GM21360 (cell line): ENCODE results near the gene CFAP100.

Experiments used
- ATAC-seq: cut with Tn5 transposase; IDR thresholded peaks from one replicate; pipeline ENCODE4 v1.9.1; 2021; ENCODE audit warnings: mild to moderate bottlenecking, moderate library complexity; ENCODE audit not compliant: unreplicated experiment

CFAP100 gene

DNA sequence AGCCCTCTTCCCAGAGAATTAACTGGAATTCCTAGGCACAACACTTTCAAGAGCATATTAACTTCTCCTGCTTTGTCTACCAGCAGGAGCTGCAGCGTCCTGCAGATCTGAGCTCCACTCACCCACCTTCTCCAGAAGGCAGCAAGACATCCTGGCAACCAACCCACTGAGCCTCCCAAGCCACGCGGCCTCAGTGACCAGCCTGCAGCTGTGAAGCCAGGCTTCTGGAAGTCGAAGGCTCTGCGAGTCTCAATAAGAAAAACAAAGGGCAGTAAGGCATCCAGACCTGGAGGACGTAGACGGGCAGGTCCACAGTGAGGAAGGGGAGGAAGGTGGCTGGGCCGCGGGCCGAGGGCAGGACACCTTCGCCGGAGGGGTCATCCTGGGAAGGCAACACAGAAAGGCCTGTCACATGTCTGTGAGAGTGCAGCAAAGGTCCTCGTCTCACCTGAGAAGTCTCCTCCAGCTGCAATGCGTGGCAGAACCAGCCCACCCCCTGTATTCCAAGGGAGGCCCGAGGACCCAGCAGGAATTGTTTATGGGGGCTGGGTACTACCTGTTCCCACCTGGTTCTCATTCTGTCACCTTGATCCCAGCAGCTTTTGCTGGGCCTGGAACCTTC is 44.7 kb downstream of the CFAP100 start:
- no peak for ATAC-seq

DNA sequence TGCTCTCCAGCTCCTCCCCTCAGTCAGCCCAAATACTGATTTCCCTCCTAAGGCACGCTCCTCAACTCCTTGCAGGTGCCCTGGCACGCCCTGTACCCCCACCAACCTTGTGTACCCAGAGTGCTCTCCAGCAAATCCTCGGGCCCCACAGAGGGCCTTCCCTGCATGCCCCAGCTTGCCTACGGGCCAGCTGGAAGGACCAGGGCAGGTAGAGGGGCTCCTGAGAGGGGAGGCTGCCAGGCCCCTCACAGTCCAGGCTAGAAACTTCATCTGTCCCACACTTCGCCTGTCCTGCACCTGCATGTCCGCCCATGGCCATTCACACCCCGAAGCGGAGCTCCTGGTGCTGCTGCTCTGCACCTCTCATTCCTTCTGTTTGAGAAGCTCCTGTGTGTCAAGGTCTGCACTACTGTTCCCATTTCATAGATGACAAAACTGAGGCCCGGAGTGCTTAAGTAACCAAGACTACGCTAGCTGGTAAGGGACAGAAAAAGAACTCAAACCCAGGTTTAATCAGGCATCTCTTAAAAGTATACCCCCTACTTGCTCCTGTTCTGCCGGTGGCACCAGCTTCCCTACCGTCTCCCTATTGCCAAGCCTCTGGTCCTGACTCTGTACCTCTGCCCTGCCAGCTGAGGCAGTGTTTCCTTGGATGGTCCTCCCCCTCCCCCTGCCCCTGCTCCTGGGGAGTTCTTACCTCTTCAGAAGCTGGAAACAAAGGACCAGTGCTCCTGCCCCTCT is 45.4 kb downstream of the CFAP100 start:
- no peak for ATAC-seq

DNA sequence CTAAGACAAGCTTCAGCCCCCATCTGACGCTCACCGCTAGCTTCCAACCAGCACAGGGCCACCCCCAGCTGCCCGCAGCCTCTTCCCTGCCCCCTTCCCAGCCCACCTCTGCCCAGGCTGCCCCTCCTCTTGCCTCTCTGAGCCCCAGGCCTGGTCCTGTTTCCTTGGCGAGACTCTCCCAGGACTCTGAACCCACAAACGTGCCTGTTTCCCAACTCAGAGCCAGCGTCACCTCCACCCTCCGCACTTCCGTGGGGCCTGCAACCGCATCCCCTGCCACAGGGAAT is 45.9 kb downstream of the CFAP100 start:
- ATAC-seq: no peak

DNA sequence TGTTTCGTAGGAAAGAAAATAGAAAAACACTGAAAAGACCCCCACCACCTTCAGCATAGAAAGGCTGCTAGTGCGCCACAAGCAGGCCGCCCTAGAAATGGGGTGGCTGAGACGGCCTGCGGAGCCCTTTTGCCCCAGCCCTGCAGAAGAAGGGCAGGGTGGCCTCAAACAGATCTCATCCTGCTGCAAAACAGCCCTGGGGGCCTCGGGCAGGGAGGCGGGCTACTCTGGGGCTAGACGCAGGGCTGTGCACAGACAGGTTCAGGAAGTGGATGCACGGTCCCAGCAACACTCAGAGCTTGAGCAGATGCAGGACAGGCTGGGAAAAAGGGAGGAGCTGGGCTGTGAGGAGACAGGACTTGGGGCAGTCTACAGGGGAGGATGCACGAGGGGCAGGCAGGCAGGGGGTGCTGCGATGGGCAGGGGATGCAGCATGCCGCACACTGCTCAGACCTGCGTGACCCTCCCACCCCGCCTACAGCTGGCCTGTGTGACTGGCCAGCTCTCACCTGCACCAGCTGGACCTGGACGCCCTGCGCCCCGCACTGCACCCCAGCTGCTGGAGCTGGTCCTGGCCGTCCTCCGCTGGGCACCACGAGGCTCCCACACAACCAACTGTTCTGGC is 46.7 kb downstream of the CFAP100 start:
- ATAC-seq: no peak

DNA sequence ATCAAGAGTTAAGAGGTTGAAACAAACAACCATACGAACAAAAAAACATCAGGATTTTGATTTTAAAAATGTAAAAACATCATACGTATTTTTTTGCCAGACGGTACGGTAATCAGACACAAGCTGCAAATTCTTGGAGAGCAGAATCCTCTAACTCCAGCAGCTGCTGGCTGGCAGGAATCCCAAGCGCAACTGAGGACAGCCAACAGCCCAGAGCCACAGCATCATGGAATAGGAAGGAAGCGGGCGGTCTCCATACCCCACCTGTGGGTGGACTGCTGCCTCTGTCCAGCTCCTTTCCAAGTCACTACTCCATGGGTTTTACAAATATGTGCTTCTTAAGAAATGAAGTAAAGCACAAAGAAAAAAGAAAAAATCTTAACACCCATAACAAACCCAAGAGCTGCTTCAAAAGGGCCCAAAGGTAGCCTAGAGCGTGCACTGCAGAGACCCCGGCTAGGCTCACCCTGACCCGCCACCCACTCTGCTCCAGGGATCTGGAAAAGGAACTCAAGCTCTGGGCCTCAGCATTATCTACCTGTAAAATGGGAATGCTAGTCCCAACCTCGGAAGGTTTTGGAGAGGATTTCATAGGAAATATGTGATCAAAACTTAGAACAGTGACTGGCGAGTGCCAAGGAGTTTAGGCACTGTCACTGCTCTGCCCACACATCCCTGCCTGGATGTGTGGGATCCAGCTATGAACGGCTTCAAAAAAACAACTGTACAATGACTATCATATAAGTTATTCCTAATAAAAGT is 47.6 kb downstream of the CFAP100 start:
- ATAC-seq: no peak

DNA sequence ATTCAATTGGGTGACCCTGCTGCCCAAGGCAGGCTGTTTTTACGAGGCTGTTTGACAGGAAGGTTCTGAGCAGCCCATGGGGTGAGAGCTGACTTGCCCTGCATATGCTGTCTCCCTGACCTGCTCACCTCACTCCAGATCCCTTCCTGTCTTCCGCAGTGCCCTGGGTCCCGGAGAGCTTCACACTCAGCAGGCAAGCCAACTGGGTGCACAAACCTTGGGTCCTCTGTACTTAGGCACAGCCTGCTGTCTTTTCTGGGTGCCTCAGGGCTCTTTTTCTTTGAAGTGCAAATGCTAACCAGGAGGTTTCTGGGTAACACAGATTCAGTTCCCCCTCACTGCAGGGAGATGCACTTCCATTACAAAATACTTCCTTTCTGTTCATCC is 48.1 kb downstream of the CFAP100 start:
- no peak for ATAC-seq

DNA sequence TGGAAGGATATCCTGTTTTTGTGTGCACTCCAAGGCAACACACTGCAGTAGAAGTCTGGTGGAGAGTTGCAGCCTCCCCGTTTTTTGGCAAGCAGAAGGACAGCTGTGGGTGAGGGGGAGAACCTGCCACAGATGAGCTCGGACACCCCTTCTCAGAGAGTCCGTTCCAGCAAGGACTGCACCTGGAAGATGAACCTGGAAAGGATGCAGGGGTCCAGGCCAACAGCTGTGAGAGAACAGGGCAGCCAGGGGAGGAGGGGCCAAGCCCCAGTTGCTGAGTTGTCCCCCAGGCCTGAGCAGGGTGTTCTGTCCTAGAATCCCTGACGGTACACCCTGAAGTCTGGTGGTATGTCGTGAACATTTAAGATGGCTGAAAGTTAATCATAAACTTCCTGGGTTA is 50.8 kb downstream of the CFAP100 start:
- no peak for ATAC-seq

DNA sequence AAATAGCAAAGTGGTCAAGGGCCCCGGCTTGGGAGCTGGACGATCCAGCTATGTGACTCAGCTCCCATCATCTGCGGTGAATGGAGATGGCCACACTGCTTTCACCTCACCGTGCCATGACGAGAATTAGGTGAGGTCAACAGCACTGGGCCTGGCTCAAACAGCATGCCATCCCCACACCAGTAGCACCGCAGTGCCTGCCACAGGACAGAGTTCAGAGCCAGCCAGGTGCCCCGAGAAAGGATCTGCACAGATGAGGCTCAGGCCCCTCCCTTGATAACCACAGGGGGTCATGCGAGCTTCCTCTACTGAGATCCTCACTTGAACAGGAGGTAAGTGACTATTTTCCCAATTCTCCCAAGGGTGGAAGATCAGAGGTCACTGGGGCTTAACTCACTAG is 51.6 kb downstream of the CFAP100 start:
- ATAC-seq: no peak

DNA sequence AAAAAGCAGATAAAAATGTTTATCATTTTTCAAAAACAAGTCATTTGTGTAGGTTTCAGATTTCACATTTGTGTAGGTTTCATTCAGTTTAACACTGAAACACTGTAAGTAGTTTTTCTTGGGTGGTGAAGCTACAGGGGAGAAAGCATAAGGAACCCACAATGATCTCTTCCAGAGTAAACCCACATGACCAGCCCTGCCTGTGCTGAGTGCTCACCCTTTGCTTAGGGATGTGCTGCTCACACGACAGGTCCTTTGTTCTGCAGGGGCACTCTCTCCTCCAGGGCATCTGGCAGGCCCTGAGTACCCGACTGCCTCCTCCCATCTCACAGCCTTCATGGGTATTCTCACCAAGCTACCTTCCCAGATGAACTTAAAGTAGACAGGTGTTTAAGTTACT is 52.1 kb downstream of the CFAP100 start:
- ATAC-seq: no peak

DNA sequence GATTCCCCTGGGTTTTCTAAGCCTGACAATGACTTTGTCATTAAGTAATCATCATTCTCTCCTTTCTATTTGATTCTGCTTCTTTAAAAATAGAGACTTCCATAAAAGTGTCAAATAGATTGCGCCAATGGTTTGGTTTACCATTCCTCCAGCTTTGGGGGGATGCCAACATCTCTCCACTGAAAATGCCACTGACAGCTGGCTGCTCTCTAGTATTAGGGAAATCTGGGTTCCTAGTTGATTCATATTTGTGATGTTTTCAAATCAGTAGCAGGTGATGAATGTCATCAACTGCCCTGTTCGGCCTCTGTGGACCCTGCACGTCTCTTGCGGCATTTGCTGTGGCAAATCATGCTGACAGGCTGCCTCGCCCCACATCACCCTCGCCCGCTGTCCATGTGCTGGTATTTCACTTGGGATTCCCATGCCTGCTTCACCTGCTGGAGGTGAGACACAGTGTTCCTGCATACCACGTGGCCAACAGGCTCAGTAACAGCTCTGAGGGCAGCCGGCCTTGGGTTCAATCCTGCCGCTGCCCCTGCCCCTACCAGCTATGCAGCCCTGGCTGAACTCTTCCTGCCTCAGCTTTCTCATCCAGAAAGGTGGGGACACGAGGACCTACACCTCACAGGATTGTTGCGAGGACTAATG is 52.9 kb downstream of the CFAP100 start:
- no peak for ATAC-seq

DNA sequence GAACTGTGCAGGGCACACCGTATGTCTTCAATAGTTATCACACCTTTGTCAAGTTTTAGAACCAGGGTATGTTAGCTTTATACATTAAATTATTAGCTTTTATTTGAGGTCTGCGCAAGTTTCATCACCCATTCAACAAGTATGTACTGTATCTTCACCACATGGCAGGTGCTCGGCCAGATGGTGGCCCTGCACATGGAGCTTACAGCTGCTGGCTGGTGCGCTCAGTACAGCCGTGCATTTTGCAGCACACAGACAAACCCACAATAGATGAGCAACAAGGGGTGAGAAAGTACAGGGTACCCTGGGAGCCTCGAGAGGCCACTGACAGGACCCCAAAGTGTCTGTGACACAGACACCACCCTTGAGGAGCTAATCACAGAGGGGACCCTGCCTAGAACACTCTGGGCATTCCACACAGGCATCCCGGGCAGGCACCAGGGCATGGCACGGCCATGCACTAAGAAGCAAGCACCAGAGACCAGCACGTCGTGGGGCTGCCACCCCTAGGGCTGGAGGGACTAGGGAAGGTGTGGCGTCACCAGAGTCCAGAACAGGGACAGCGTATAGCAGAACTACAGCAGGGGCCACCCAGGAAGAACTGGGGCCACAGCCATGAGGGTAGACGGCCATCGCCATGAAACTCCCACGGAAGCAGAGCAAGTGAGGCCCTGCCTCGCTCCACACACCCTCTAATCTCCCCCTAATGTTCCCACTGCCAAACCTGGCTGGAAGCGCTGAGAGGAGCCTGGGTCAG is 53.6 kb downstream of the CFAP100 start:
- no peak for ATAC-seq

DNA sequence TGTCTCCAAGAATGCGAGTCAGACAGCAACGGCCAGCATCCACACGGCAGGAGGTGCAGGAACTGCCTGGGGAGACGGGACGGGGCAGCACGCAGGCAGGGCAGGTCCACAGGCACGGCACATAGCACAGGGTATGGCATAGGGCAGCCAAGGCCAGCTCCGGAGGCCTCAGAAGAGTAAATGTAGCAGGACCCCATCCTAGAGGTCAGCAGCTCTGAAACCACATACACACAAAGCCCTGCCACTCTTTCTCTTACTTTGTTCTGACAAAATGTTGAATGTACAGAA is 54.1 kb downstream of the CFAP100 start:
- no peak for ATAC-seq

DNA sequence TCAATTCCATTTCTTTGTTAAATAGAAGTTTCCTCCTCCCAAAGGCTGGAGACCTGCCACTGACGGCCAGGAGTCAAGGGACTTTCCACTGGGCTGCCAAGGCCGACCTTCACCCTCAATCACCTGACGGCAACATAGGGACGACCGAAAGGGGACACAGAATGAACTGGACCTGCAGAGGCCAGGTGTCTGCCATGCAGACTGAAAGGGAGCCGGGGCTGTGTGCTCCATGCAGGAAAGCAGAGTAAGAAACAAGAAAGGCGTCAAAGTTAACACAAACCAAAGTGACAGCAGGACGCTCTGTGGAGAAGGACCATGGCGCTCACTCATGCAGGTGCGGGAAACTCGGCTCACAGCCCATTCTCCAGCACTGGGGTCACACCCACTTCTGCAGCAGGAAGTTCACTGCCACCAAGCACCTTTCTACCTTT is 54.9 kb downstream of the CFAP100 start:
- ATAC-seq: no peak

DNA sequence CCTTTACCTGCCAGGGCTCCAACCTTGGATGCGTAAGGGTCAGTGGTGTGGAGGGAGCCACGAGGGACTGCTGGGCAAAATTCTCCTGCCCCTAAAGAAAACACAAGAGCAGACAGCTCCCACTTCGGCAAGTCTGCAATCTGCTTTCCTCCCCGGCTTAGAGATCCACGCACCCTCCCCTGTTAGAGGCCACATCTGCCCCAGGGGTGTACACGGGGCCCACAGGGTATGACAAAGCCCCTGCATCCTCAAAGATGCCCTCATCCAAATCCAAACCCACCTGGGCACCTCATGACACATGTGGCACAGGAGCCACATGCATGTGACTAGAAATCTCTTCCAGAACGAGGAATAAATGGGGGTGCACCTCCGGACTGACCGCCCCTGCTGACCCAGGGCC is 55.5 kb downstream of the CFAP100 start:
- no peak for ATAC-seq

DNA sequence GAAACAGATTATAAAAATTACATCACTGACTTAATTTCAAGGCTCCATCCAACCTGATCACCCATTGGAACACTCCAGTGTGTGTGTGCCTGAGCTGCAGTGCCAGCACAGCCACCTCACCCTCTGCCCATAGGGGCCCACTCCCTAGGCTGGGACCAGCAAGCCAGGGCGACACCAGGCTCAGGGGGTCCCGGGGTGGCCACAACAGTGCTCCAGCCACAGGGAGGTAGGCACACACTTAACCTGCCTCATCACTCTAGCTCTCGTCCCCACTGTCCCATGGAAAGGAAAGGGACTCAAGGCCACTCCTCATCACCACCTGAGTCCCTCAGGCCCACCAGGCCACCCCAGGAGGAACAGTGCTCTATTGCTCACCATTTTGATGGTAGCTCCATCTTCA is 56.0 kb downstream of the CFAP100 start:
- ATAC-seq: no peak

DNA sequence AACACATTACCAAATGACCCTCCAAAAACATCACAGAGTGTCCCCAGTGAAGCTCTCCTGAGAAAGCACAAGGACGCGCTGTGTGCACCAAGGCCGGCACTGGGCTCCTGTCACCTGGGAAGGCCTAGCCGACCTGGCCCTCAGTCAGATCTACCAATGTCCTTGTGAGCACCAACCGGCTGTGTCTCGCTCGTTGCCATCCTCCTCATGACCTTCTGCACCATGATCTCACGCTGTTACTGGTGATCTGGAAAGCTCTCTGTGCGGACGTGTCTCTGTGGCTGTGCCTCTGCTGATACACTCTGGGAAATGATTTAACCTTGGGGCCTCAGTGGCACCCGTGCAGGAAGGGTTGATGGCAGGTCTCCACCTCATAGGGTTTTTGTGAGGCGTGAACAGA is 56.8 kb downstream of the CFAP100 start:
- no peak for ATAC-seq

DNA sequence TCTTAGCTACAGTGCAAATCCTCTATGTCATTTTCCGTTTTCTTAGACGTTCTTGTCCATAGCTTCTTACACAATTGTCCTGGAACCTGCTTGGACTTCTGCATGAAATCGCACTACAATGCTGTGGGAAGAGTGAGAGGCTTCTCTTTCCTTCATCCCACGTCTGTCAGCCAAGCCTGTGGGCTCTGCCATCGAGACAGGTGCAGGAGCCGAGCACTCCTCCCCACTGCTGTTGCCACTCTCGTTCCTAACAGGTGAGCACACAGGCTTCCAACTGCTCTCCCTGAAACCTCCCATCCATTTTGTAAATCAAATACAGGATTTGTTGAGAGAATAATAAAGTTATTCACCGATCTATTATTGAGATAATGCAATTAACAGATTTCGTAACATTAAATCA is 57.5 kb downstream of the CFAP100 start:
- ATAC-seq: no peak

DNA sequence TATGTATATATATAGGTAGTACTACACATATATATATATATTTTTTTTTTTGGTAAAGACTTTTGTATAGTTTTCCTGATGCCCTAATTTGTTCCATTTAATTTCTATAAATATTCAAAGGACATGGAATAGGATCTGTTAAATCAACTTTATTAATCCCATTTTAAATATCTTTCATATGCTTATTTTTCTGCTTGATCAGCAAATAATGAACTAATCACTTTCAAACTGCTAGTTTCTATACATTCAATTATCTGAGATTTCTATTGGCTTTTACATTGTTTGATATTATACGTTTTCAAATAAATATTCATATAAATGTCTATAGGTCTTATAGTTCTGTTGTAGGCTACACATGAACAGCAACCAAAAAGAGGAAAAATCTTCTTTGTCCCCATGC is 59.3 kb downstream of the CFAP100 start:
- no peak for ATAC-seq

DNA sequence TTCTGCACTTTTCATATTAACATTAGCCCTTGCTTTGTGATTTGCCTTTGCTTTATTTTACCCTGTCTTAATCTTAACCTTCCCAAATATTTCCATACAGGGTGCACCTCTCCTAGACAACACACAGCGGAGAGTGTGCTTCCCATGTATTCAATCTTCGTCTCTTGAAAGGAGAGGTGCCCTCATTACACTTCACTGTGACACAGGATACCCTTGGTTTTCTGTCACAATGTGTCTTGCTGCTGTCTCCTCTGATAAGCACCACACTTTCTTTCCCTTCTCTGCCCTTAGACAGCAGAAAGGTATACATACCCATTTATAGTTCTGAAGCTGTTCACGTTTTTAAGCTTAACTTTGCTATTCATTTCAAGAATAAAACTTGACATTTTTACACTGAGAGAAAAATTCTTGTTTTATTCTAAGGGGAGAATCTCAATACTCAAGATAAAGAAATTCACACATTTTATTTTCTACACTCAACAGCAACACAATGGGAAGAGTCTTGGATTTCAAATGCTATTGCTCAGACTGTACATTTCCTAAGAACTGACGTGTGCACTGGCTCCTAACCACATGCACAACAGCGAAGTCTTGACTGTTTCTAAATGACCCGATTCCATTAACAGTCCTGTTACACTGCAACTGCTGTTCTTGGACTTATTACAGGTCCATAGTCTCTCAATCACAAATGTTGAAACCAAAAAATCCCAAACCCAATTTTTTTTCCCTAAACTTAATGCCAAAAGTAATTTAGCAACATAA is 59.9 kb downstream of the CFAP100 start:
- ATAC-seq: no peak

DNA sequence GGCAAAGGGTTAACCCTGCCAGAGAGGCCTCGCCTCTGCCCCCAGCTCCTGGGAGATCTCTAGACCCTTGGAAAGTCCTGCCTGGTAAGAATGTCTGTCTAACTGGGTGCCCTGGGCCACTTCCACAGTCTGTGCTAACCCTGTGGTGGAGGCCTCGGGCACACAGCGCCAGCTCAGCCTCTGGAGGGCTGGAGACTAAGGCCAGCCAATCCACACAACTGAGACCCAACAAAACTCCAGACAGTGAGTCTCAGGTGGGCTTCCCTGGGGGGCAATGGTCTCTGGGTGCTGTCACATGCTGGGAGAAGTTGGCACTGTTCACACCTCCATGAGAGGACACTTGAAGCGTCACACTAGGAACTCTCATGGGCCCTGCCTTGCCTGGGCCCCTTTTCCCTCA is 61.5 kb downstream of the CFAP100 start:
- no peak for ATAC-seq
